Measurements from ENCODE around the gene GPI. TPM values are rescaled to one million over a fixed set of nuclear protein-coding genes. Genes with fewer than 3 reads are reported as not detected.

GPI gene
- total and polyA plus RNA-seq, 9 donors, result 70.1 to 187 (median 124) TPM

- 94 to 96% (median 95%) methylated on average over 4 of the region's 4 CpGs for WGBS, 3 donors
- no peak overlapping the region for H3K27ac ChIP-seq
- H3K4me1 ChIP-seq (ENCODE audit: insufficient read depth), result no peaks in the 10 kb centered on the region
- TF ChIP-seq POLR2A (IDR thresholded peaks at IDR 0.05) (no peak), EP300 (IDR thresholded peaks at IDR 0.05) (no peak), CTCF (IDR thresholded peaks at IDR 0.05) (no peak)
- no peaks in the 10 kb centered on the region for H3K36me3 ChIP-seq
- no peaks in the 10 kb centered on the region for H3K9me3 ChIP-seq
- DNase-seq, result no peak
- no peaks in the 10 kb centered on the region for H3K27me3 ChIP-seq
- intact Hi-C loops (cut with DNase I), result no loop called here
- no peak overlapping the region for H3K4me3 ChIP-seq
Measured at GRCh38 chr19:34418300-34418699, 53.3 kb downstream of the GPI start.

- H3K27me3 ChIP-seq, result no peaks in the 10 kb centered on the region
- no peaks in the 10 kb centered on the region for H3K9me3 ChIP-seq
- intact Hi-C loops (cut with DNase I), result no loop called here
- H3K27ac ChIP-seq, result no peak overlapping the region
- TF ChIP-seq EP300 (IDR thresholded peaks at IDR 0.05) (no peak), POLR2A (IDR thresholded peaks at IDR 0.05) (no peak), CTCF (IDR thresholded peaks at IDR 0.05) (no peak)
- WGBS, 3 donors, result 83 to 89% (median 86%) methylated on average over 8 of the region's 8 CpGs
- H3K4me3 ChIP-seq, result no peak overlapping the region
- no peak for DNase-seq
- peaks cover 7% of the 10 kb centered on the region for H3K4me1 ChIP-seq (ENCODE audit: insufficient read depth)
- H3K36me3 ChIP-seq, result no peaks in the 10 kb centered on the region
Measured at GRCh38 chr19:34426096-34426661, 61.2 kb downstream of the GPI start.

DNA sequence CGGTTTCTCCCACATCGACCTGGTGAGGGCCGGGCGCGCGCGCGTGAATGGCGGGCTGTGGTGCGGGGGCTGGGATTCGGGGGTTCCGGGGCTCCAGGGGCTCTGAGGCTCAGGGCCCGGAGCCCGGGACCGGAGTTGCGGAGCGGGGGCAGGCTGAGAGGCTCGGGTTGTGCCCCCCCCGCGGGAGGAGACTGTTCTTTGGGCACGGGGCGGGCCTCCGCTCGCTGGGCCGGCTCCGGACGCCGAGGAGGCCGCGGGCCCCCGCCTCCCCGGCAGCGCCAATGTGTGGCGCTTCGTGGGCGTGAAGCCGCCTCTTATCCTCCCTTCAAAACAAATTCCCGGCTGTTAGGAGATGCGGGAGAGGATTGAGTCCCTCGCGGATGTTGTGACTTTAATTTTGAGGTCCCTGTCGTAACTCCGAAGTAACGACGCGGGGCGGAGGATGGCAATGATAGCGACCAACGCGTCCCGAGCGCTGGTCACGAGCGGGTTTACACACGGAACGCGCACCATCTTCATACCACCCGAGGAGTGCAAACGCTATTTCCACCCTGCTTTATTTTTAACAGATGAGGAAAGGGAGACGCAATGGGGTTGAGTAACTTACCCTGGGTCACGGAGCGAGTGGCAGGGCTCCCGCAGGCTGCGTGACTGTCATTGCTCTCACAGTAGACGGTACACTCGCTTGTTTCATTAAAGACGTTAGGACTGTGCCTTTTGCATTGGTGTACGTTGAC lies 63.7 kb downstream of the GPI start:
- WGBS, 3 donors, result 0% methylated on average over 32 to 68 of the region's 68 CpGs
- Histone ChIP-seq H3K27me3 (no peaks in the 10 kb centered on the region), H3K9me3 (no peaks in the 10 kb centered on the region), H3K4me3 (peak overlapping the region; percentile 95), H3K4me1 (ENCODE audit: insufficient read depth) (peaks cover 14% of the 10 kb centered on the region), H3K36me3 (no peaks in the 10 kb centered on the region), H3K27ac (peak overlapping the region; percentile 51 to 91)
- intact Hi-C loops (cut with DNase I), result no loop called here
- no peak for DNase-seq
- TF ChIP-seq EP300 (IDR thresholded peaks at IDR 0.05), result no peak
- TF ChIP-seq POLR2A (IDR thresholded peaks at IDR 0.05), result no peak
- no peak for TF ChIP-seq CTCF (IDR thresholded peaks at IDR 0.05)

DNA sequence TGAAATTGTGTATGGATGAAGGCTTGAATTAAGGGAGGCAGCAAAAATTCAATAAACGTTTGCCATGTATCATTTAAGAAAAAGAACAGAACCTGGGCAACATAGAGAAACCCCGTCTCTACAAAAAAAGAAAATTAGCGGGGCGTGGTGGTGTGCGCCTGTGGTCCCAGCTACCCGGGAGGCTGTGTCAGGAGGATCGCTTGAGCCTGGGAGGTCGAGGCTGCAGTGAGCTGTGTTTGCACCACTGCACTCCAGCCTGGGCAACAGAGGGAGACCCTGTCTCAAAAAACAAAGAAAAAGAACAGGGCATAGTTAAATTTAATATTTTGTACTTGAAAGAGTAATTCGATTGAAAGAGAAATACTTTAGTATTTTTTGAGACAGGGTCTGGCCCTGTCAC lies 64.6 kb downstream of the GPI start:
- Histone ChIP-seq H3K9me3 (no peaks in the 10 kb centered on the region), H3K4me1 (ENCODE audit: insufficient read depth) (peaks cover 14% of the 10 kb centered on the region), H3K27me3 (no peaks in the 10 kb centered on the region), H3K36me3 (no peaks in the 10 kb centered on the region), H3K4me3 (peak overlapping the region; percentile 95), H3K27ac (no peak overlapping the region)
- intact Hi-C loops (cut with DNase I), result no loop called here
- WGBS, 3 donors, result 57 to 63% (median 63%) methylated on average over 9 of the region's 9 CpGs
- no peak for TF ChIP-seq POLR2A (IDR thresholded peaks at IDR 0.05)
- no peak for TF ChIP-seq EP300 (IDR thresholded peaks at IDR 0.05)
- TF ChIP-seq CTCF (IDR thresholded peaks at IDR 0.05), result no peak
- DNase-seq, result no peak

Data from ovary (tissue), 9 donors.